ENCODE data around the gene RPS25. TPM values are rescaled to one million over a fixed set of nuclear protein-coding genes. Genes with fewer than 3 reads are reported as not detected.
"Not testable (repeated sequence)": the region's sequence is repeated elsewhere in the genome, so short reads cannot be mapped to it uniquely, and the experiment has no call there.

RPS25 gene
- total RNA-seq, 2 experiments from 2014 or later: 1,395 to 1,648 TPM

- Histone ChIP-seq H2AFZ (ENCODE audit: low read length) (no peak overlapping the region), H3K4me3 (ENCODE audit: low read depth, low read length, poor library complexity, severe bottlenecking) (no peak overlapping the region), H3K27ac (ENCODE audit: low read depth, low read length, poor library complexity, severe bottlenecking) (no peak overlapping the region), H3K4me1 (ENCODE audit: insufficient read depth, low read length, poor library complexity, severe bottlenecking) (peaks cover 23% of the 10 kb centered on the region), H3K9me3 (ENCODE audit: low read length) (no peaks in the 10 kb centered on the region), H3K9me2 (ENCODE audit: insufficient read depth, low read length) (no peaks in the 10 kb centered on the region), H3K79me2 (ENCODE audit: insufficient read depth, low read depth, low read length) (peaks cover 25% of the 10 kb centered on the region), H3K4me2 (ENCODE audit: low read length) (no peak overlapping the region; the same call in 1 of the 2 replicates), H4K20me1 (ENCODE audit: insufficient read depth, low read length) (no peaks in the 10 kb centered on the region), H3K36me3 (ENCODE audit: insufficient read depth, low read length) (peaks cover 7% of the 10 kb centered on the region; the same call in 1 of the 2 replicates)
- intact Hi-C loops (cut with micrococcal nuclease; ENCODE audit: unreplicated experiment): loop anchor here (1.0 to 5.0 kb wide), 2 partner anchors 35 to 257 kb away; no protein-coding TSS in a partner anchor
- no TSS peak for BruUV-seq (replicated peaks)
- POLR2A ChIA-PET: interaction anchor here (1.0 kb wide), 1 partner anchor 22 kb away, joined by 3 read pairs; no protein-coding TSS in a partner anchor
- peak; percentile 61 for DNase-seq (ENCODE audit: low spot score)
- TF ChIP-seq, protein P1, sequence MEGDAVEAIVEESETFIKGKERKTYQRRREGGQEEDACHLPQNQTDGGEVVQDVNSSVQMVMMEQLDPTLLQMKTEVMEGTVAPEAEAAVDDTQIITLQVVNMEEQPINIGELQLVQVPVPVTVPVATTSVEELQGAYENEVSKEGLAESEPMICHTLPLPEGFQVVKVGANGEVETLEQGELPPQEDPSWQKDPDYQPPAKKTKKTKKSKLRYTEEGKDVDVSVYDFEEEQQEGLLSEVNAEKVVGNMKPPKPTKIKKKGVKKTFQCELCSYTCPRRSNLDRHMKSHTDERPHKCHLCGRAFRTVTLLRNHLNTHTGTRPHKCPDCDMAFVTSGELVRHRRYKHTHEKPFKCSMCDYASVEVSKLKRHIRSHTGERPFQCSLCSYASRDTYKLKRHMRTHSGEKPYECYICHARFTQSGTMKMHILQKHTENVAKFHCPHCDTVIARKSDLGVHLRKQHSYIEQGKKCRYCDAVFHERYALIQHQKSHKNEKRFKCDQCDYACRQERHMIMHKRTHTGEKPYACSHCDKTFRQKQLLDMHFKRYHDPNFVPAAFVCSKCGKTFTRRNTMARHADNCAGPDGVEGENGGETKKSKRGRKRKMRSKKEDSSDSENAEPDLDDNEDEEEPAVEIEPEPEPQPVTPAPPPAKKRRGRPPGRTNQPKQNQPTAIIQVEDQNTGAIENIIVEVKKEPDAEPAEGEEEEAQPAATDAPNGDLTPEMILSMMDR (conservative IDR thresholded peaks at IDR 0.05; ENCODE audit: low read length): peak; percentile 83
- TF ChIP-seq EZH2phosphoT487 (IDR thresholded peaks at IDR 0.05; ENCODE audit: borderline replicate concordance, low read depth, low read length): no peak
- CTCF ChIA-PET (ENCODE audit: unreplicated experiment): interaction anchor here (1.0 kb wide), 1 partner anchor 18 kb away, joined by 4 read pairs; no protein-coding TSS in a partner anchor
Measured at GRCh38 chr11:119065369-119065768, 47.2 kb upstream of the RPS25 start.

- TF ChIP-seq, protein P1 (conservative IDR thresholded peaks at IDR 0.05; ENCODE audit: low read length): no peak
- no peak for TF ChIP-seq EZH2phosphoT487 (IDR thresholded peaks at IDR 0.05; ENCODE audit: borderline replicate concordance, low read depth, low read length)
- H3K9me3 ChIP-seq (ENCODE audit: low read length): no peaks in the 10 kb centered on the region
- DNase-seq (ENCODE audit: low spot score): no peak
- no peak overlapping the region for H2AFZ ChIP-seq (ENCODE audit: low read length)
- CTCF ChIA-PET (ENCODE audit: unreplicated experiment): no interaction called here
- intact Hi-C loops (cut with micrococcal nuclease; ENCODE audit: unreplicated experiment): no loop called here
- no peaks in the 10 kb centered on the region for H3K9me2 ChIP-seq (ENCODE audit: insufficient read depth, low read length)
- no peaks in the 10 kb centered on the region for H4K20me1 ChIP-seq (ENCODE audit: insufficient read depth, low read length)
- H3K79me2 ChIP-seq (ENCODE audit: insufficient read depth, low read depth, low read length): peaks cover 14% of the 10 kb centered on the region
- BruUV-seq (replicated peaks): no TSS peak
- no peak overlapping the region for H3K27ac ChIP-seq (ENCODE audit: low read depth, low read length, poor library complexity, severe bottlenecking)
- peaks cover 23% of the 10 kb centered on the region for H3K4me1 ChIP-seq (ENCODE audit: insufficient read depth, low read length, poor library complexity, severe bottlenecking)
- no peaks in the 10 kb centered on the region for H3K36me3 ChIP-seq (ENCODE audit: insufficient read depth, low read length)
- no peak overlapping the region for H3K4me3 ChIP-seq (ENCODE audit: low read depth, low read length, poor library complexity, severe bottlenecking)
- no peak overlapping the region for H3K4me2 ChIP-seq (ENCODE audit: low read length)
- POLR2A ChIA-PET: interaction anchor here (0.8 kb wide), 1 partner anchor 30 kb away, joined by 4 read pairs; no protein-coding TSS in a partner anchor
Measured at GRCh38 chr11:119062779-119063178, 44.6 kb upstream of the RPS25 start.

DNA sequence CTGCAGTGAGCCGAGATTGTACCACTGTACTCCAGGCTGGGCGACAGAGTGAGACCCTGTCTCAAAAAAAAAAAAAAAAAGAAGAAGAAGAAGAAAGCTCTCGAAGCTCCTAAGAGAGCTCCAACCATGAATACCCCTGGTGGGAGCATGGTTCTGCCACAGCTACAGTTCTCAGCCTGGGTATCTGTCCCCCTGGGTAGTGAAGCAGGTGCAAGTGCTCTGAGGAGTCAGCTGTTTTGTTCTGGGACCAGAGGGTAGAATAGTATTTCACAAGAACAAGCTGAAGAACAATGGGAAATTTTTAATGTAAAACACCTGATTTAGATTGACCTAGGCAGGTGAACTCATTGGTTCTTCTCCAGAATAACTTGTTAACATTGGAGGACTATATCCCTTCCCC is 43.1 kb upstream of the RPS25 start:
- H3K4me3 ChIP-seq (ENCODE audit: low read depth, low read length, poor library complexity, severe bottlenecking): no peak overlapping the region
- H3K4me1 ChIP-seq (ENCODE audit: insufficient read depth, low read length, poor library complexity, severe bottlenecking): peaks cover 16% of the 10 kb centered on the region
- BruUV-seq (replicated peaks): no TSS peak
- intact Hi-C loops (cut with micrococcal nuclease; ENCODE audit: unreplicated experiment): no loop called here
- H3K9me2 ChIP-seq (ENCODE audit: insufficient read depth, low read length): no peaks in the 10 kb centered on the region
- no peaks in the 10 kb centered on the region for H4K20me1 ChIP-seq (ENCODE audit: insufficient read depth, low read length)
- TF ChIP-seq EZH2phosphoT487 (IDR thresholded peaks at IDR 0.05; ENCODE audit: borderline replicate concordance, low read depth, low read length): no peak
- TF ChIP-seq, protein P1 (conservative IDR thresholded peaks at IDR 0.05; ENCODE audit: low read length): no peak
- ChIA-PET POLR2A (interaction anchor here (0.5 to 0.6 kb wide), 3 partner anchors 11 to 54 kb away, joined by 3 to 4 read pairs (median 4); partner anchors contain the start of gene HMBS), CTCF (ENCODE audit: unreplicated experiment) (no interaction called here)
- no peak overlapping the region for H2AFZ ChIP-seq (ENCODE audit: low read length)
- H3K36me3 ChIP-seq (ENCODE audit: insufficient read depth, low read length): no peaks in the 10 kb centered on the region
- H3K9me3 ChIP-seq (ENCODE audit: low read length): no peaks in the 10 kb centered on the region
- DNase-seq (ENCODE audit: low spot score): no peak
- H3K79me2 ChIP-seq (ENCODE audit: insufficient read depth, low read depth, low read length): peaks cover 11% of the 10 kb centered on the region; the same call in 1 of the 2 replicates
- H3K27ac ChIP-seq (ENCODE audit: low read depth, low read length, poor library complexity, severe bottlenecking): no peak overlapping the region
- H3K4me2 ChIP-seq (ENCODE audit: low read length): no peak overlapping the region

DNA sequence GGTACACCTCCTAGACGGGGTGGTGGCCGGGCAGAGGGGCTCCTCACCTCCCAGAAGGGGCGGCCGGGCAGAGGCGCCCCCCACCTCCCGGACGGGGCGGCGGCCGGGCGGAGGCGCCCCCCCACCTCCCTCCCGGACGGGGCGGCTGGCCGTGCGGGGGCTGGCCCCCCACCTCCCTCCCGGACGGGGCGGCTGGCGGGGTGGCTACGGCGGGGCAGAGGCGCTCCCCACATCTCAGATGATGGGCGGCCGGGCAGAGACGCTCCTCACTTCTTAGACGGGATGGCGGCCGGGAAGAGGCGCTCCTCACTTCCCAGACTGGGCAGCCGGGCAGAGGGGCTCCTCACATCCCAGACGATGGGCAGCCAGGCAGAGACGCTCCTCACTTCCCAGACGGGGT is 41.0 kb upstream of the RPS25 start:
- H3K27ac ChIP-seq (ENCODE audit: low read depth, low read length, poor library complexity, severe bottlenecking); H3K4me2 ChIP-seq (ENCODE audit: low read length); DNase-seq (ENCODE audit: low spot score); POLR2A ChIA-PET; H2AFZ ChIP-seq (ENCODE audit: low read length); H3K4me3 ChIP-seq (ENCODE audit: low read depth, low read length, poor library complexity, severe bottlenecking); H4K20me1 ChIP-seq (ENCODE audit: insufficient read depth, low read length); H3K9me3 ChIP-seq (ENCODE audit: low read length); BruUV-seq (replicated peaks); intact Hi-C loops (cut with micrococcal nuclease; ENCODE audit: unreplicated experiment); H3K9me2 ChIP-seq (ENCODE audit: insufficient read depth, low read length); CTCF ChIA-PET (ENCODE audit: unreplicated experiment): not testable (repeated sequence)
- Histone ChIP-seq H3K4me1 (ENCODE audit: insufficient read depth, low read length, poor library complexity, severe bottlenecking) (peaks cover 13% of the 10 kb centered on the region), H3K36me3 (ENCODE audit: insufficient read depth, low read length) (peaks cover 17% of the 10 kb centered on the region), H3K79me2 (ENCODE audit: insufficient read depth, low read depth, low read length) (peaks cover 22% of the 10 kb centered on the region)

Measured in OCI-LY7 (cell line).